ENCODE data around the gene DHRS7C.

The DHRS7C gene

GRCh38 chr17:9798008-9798407 is 6.6 kb upstream of the DHRS7C start:
- Histone ChIP-seq H2BK15ac (ENCODE audit: low read length) (no peak overlapping the region), H3K9ac (ENCODE audit: low read depth, low read length, poor library complexity) (no peak overlapping the region), H2BK12ac (ENCODE audit: low read length) (no peak overlapping the region), H3K4me1 (ENCODE audit: control insufficient read depth in 2 of 2, insufficient read depth in 1 of 2, low read depth in 1 of 2, low read length in 2 of 2) (no peaks in the 10 kb centered on the region), H3K79me1 (ENCODE audit: low read depth, low read length) (no peaks in the 10 kb centered on the region), H2AFZ (ENCODE audit: low read length) (no peak overlapping the region), H3K27me3 (ENCODE audit: control insufficient read depth in 3 of 3, insufficient read depth in 3 of 3, low read depth in 1 of 3, low read length in 3 of 3) (no peaks in the 10 kb centered on the region), H3K4me3 (ENCODE audit: low read length in 2 of 2) (no peak overlapping the region), H3K4ac (ENCODE audit: low read length) (no peak overlapping the region), H2AK5ac (ENCODE audit: low read depth, low read length) (no peak overlapping the region), H4K8ac (ENCODE audit: low read depth, low read length) (no peak overlapping the region), H3K18ac (ENCODE audit: low read length) (no peak overlapping the region), H3K36me3 (replicated peaks in 1 of 2; ENCODE audit: control insufficient read depth in 2 of 2, insufficient read depth in 2 of 2, low read length in 2 of 2) (no peaks in the 10 kb centered on the region), H3K14ac (ENCODE audit: low read length) (no peak overlapping the region), H3K4me2 (ENCODE audit: insufficient read depth, low read length, poor library complexity, severe bottlenecking) (no peak overlapping the region), H4K91ac (ENCODE audit: low read depth, low read length, poor library complexity) (no peak overlapping the region), H3K27ac (replicated peaks; ENCODE audit: low read length) (no peak overlapping the region), H3K23ac (ENCODE audit: low read depth, low read length, poor library complexity) (no peak overlapping the region), H2BK120ac (ENCODE audit: low read depth, low read length) (no peak overlapping the region), H2BK5ac (ENCODE audit: low read length) (no peak overlapping the region), H3K9me3 (replicated peaks in 1 of 2; ENCODE audit: control insufficient read depth in 2 of 2, insufficient read depth in 1 of 2, low read depth in 1 of 2, low read length in 2 of 2) (peaks cover 0 to 1% of the 10 kb centered on the region in 2 donors)
- DNase-seq (ENCODE audit: low spot score) = no peak
- no CpG with 5 or more reads among the region's 3 CpGs for WGBS, 2 donors (ENCODE audit: extremely low coverage in 2 of 2, insufficient read length in 2 of 2, insufficient replicate concordance in 1 of 2)

DNA sequence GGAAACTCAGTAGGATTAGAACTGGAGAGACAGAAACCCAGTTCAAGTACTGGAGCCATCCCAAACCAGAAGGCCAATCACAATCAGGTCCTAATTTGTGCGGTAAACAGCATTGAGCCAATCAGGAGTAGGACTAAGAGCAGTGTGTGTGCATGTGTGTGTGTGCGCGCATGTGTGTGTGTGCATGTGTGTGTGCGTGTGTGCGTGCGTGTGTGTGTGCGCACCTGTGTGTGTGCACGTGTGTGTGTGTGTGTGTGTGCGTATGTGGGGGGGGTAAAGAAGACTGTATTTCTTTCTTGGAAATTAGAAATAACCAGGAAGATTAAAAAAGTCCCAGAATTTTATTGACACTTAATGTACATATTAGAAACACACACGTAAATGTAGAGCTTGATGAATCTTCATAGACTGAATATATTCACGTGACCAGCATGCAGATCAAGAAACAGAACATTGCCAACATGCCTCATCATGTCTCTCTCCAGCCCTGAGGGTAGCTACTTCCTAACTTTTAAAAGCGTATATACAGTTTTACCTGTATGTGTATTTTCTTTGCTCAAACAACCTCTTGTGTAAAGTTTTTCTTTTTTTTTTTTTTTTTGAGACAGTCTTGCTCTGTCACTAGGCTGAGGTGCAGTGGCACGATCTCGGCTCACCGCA is 919 bp upstream of the DHRS7C start:
- no CpG with 5 or more reads among the region's 15 CpGs for WGBS, 2 donors (ENCODE audit: extremely low coverage in 2 of 2, insufficient read length in 2 of 2, insufficient replicate concordance in 1 of 2)
- no peak overlapping the region for H3K9ac ChIP-seq (ENCODE audit: low read depth, low read length, poor library complexity)
- peak overlapping the region in 1 of 2 donors; percentile 5 for H3K4me3 ChIP-seq (ENCODE audit: low read length in 2 of 2)
- H2AFZ ChIP-seq (ENCODE audit: low read length) = no peak overlapping the region
- no peak overlapping the region for H4K8ac ChIP-seq (ENCODE audit: low read depth, low read length)
- H3K4ac ChIP-seq (ENCODE audit: low read length) = no peak overlapping the region
- H2AK5ac ChIP-seq (ENCODE audit: low read depth, low read length) = no peak overlapping the region
- H2BK12ac ChIP-seq (ENCODE audit: low read length) = no peak overlapping the region
- peaks cover 0 to 3% of the 10 kb centered on the region in 2 donors for H3K4me1 ChIP-seq (ENCODE audit: control insufficient read depth in 2 of 2, insufficient read depth in 1 of 2, low read depth in 1 of 2, low read length in 2 of 2)
- H3K4me2 ChIP-seq (ENCODE audit: insufficient read depth, low read length, poor library complexity, severe bottlenecking) = no peak overlapping the region
- no peaks in the 10 kb centered on the region for H3K27me3 ChIP-seq (ENCODE audit: control insufficient read depth in 3 of 3, insufficient read depth in 3 of 3, low read depth in 1 of 3, low read length in 3 of 3)
- H3K9me3 ChIP-seq (replicated peaks in 1 of 2; ENCODE audit: control insufficient read depth in 2 of 2, insufficient read depth in 1 of 2, low read depth in 1 of 2, low read length in 2 of 2) = peaks cover 0 to 2% of the 10 kb centered on the region in 2 donors
- H3K36me3 ChIP-seq (replicated peaks in 1 of 2; ENCODE audit: control insufficient read depth in 2 of 2, insufficient read depth in 2 of 2, low read length in 2 of 2) = no peaks in the 10 kb centered on the region
- no peak for DNase-seq (ENCODE audit: low spot score)
- no peak overlapping the region for H3K23ac ChIP-seq (ENCODE audit: low read depth, low read length, poor library complexity)
- no peak overlapping the region for H3K27ac ChIP-seq (replicated peaks; ENCODE audit: low read length)
- H3K79me1 ChIP-seq (ENCODE audit: low read depth, low read length) = no peaks in the 10 kb centered on the region
- H2BK5ac ChIP-seq (ENCODE audit: low read length) = no peak overlapping the region
- no peak overlapping the region for H4K91ac ChIP-seq (ENCODE audit: low read depth, low read length, poor library complexity)
- no peak overlapping the region for H3K18ac ChIP-seq (ENCODE audit: low read length)
- H2BK15ac ChIP-seq (ENCODE audit: low read length) = no peak overlapping the region
- no peak overlapping the region for H2BK120ac ChIP-seq (ENCODE audit: low read depth, low read length)
- no peak overlapping the region for H3K14ac ChIP-seq (ENCODE audit: low read length)

- no peak overlapping the region for H4K91ac ChIP-seq (ENCODE audit: low read depth, low read length, poor library complexity)
These were observed 1.1 kb downstream of the DHRS7C start for GRCh38 chr17:9790316-9790715.

DNA sequence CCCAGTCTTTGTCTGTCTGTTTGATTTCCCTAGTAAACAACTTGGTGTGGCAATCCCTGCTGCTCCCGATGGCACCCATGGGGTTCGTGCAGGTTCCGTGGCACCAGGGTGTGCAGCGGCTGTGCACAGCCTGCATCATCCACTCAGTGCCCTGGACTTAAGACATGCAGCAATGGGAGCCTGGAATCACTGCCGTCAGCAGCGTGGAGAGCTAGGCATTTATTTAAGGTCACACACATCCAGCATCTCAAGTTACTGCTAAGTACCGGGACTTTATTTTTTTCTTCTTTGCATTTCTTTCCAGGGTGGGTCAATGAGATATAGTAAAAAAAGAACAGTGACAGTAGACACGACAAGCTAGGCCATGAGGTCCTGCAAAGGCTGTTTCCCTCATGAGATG is 2.8 kb downstream of the DHRS7C start:
- H3K9me3 ChIP-seq (replicated peaks in 1 of 2; ENCODE audit: control insufficient read depth in 2 of 2, insufficient read depth in 1 of 2, low read depth in 1 of 2, low read length in 2 of 2) = peaks cover 0 to 2% of the 10 kb centered on the region in 2 donors
- WGBS, 2 donors (ENCODE audit: extremely low coverage in 2 of 2, insufficient read length in 2 of 2, insufficient replicate concordance in 1 of 2) = no CpG with 5 or more reads among the region's 8 CpGs
- H3K4me3 ChIP-seq (ENCODE audit: low read length in 2 of 2) = no peak overlapping the region
- no peak overlapping the region for H3K23ac ChIP-seq (ENCODE audit: low read depth, low read length, poor library complexity)
- H2AK5ac ChIP-seq (ENCODE audit: low read depth, low read length) = no peak overlapping the region
- H3K9ac ChIP-seq (ENCODE audit: low read depth, low read length, poor library complexity) = no peak overlapping the region
- H3K14ac ChIP-seq (ENCODE audit: low read length) = no peak overlapping the region
- DNase-seq (ENCODE audit: low spot score) = no peak
- no peaks in the 10 kb centered on the region for H3K79me1 ChIP-seq (ENCODE audit: low read depth, low read length)
- no peak overlapping the region for H3K4ac ChIP-seq (ENCODE audit: low read length)
- no peak overlapping the region for H3K4me2 ChIP-seq (ENCODE audit: insufficient read depth, low read length, poor library complexity, severe bottlenecking)
- H4K8ac ChIP-seq (ENCODE audit: low read depth, low read length) = no peak overlapping the region
- H2BK12ac ChIP-seq (ENCODE audit: low read length) = no peak overlapping the region
- no peak overlapping the region for H3K27ac ChIP-seq (replicated peaks; ENCODE audit: low read length)
- no peak overlapping the region for H4K91ac ChIP-seq (ENCODE audit: low read depth, low read length, poor library complexity)
- H3K18ac ChIP-seq (ENCODE audit: low read length) = no peak overlapping the region
- no peak overlapping the region for H2BK15ac ChIP-seq (ENCODE audit: low read length)
- no peak overlapping the region for H2BK120ac ChIP-seq (ENCODE audit: low read depth, low read length)
- peaks cover 0 to 3% of the 10 kb centered on the region in 2 donors for H3K4me1 ChIP-seq (ENCODE audit: control insufficient read depth in 2 of 2, insufficient read depth in 1 of 2, low read depth in 1 of 2, low read length in 2 of 2)
- no peak overlapping the region for H2AFZ ChIP-seq (ENCODE audit: low read length)
- H3K27me3 ChIP-seq (ENCODE audit: control insufficient read depth in 3 of 3, insufficient read depth in 3 of 3, low read depth in 1 of 3, low read length in 3 of 3) = no peaks in the 10 kb centered on the region
- no peak overlapping the region for H2BK5ac ChIP-seq (ENCODE audit: low read length)
- no peaks in the 10 kb centered on the region for H3K36me3 ChIP-seq (replicated peaks in 1 of 2; ENCODE audit: control insufficient read depth in 2 of 2, insufficient read depth in 2 of 2, low read length in 2 of 2)

More at GRCh38 chr17:9790316-9790715, 1.1 kb downstream of the DHRS7C start:
- WGBS, 2 donors (ENCODE audit: extremely low coverage in 2 of 2, insufficient read length in 2 of 2, insufficient replicate concordance in 1 of 2) = no CpG with 5 or more reads among the region's 4 CpGs
- H3K4ac ChIP-seq (ENCODE audit: low read length) = no peak overlapping the region
- H3K9ac ChIP-seq (ENCODE audit: low read depth, low read length, poor library complexity) = no peak overlapping the region
- no peak overlapping the region for H3K14ac ChIP-seq (ENCODE audit: low read length)
- H3K9me3 ChIP-seq (replicated peaks in 1 of 2; ENCODE audit: control insufficient read depth in 2 of 2, insufficient read depth in 1 of 2, low read depth in 1 of 2, low read length in 2 of 2) = peaks cover 0 to 2% of the 10 kb centered on the region in 2 donors
- H2BK15ac ChIP-seq (ENCODE audit: low read length) = no peak overlapping the region
- H3K4me1 ChIP-seq (ENCODE audit: control insufficient read depth in 2 of 2, insufficient read depth in 1 of 2, low read depth in 1 of 2, low read length in 2 of 2) = peaks cover 0 to 3% of the 10 kb centered on the region in 2 donors
- no peak overlapping the region for H3K4me3 ChIP-seq (ENCODE audit: low read length in 2 of 2)
- H3K4me2 ChIP-seq (ENCODE audit: insufficient read depth, low read length, poor library complexity, severe bottlenecking) = no peak overlapping the region
- H3K27me3 ChIP-seq (ENCODE audit: control insufficient read depth in 3 of 3, insufficient read depth in 3 of 3, low read depth in 1 of 3, low read length in 3 of 3) = no peaks in the 10 kb centered on the region
- no peak overlapping the region for H3K18ac ChIP-seq (ENCODE audit: low read length)
- H4K8ac ChIP-seq (ENCODE audit: low read depth, low read length) = no peak overlapping the region
- no peak for DNase-seq (ENCODE audit: low spot score)
- no peaks in the 10 kb centered on the region for H3K79me1 ChIP-seq (ENCODE audit: low read depth, low read length)
- H2BK5ac ChIP-seq (ENCODE audit: low read length) = no peak overlapping the region
- H2BK120ac ChIP-seq (ENCODE audit: low read depth, low read length) = no peak overlapping the region
- no peaks in the 10 kb centered on the region for H3K36me3 ChIP-seq (replicated peaks in 1 of 2; ENCODE audit: control insufficient read depth in 2 of 2, insufficient read depth in 2 of 2, low read length in 2 of 2)
- no peak overlapping the region for H2BK12ac ChIP-seq (ENCODE audit: low read length)
- no peak overlapping the region for H2AFZ ChIP-seq (ENCODE audit: low read length)
- H3K23ac ChIP-seq (ENCODE audit: low read depth, low read length, poor library complexity) = no peak overlapping the region
- no peak overlapping the region for H3K27ac ChIP-seq (replicated peaks; ENCODE audit: low read length)
- no peak overlapping the region for H2AK5ac ChIP-seq (ENCODE audit: low read depth, low read length)

All from neuronal stem cell (in vitro differentiated cells).